Gastroesophageal sphincter (tissue), 4 donors: ENCODE data around the gene PCID2. TPM values are rescaled to one million over a fixed set of nuclear protein-coding genes. Genes with fewer than 3 reads are reported as not detected.

Source experiments
- ATAC-seq: fragments of 150-250 bp; one replicate; pipeline ENCODE4 v1.9.1; 2016; ENCODE audit warnings: mild to moderate bottlenecking, moderate library complexity
- H3K27ac ChIP-seq, 4 donors: fragments of 200-600 bp; sonication (generic) in 3 of 4; 1 replicate in 3 of 4; 2 replicates in 1 of 4; pipeline ENCODE4 v1.5.1; 2016 to 2019
- H3K27me3 ChIP-seq: fragments of 200-600 bp; sonication (generic); one replicate; pipeline ENCODE4 v1.5.1; 2019
- H3K36me3 ChIP-seq, 2 donors: fragments of 200-600 bp; sonication (generic); one replicate each; pipeline ENCODE4 v1.5.1; 2019; ENCODE audit warnings: control low read depth in 1 of 2
- H3K4me1 ChIP-seq, 3 donors: fragments of 200-600 bp; sonication (generic); 1 replicate in 2 of 3; 2 replicates in 1 of 3; pipeline ENCODE4 v1.5.1; 2016 to 2019; ENCODE audit warnings: control low read depth in 2 of 3
- H3K4me3 ChIP-seq, 2 donors: fragments of 200-600 bp; sonication (generic); one replicate each; pipeline ENCODE4 v1.5.1; 2019; ENCODE audit warnings: mild to moderate bottlenecking in 1 of 2, moderate library complexity in 1 of 2
- H3K9me3 ChIP-seq, 3 donors: fragments of 200-600 bp; sonication (generic); one replicate each; pipeline ENCODE4 v1.5.1; 2017 to 2019; ENCODE audit warnings: control low read depth in 2 of 3
- EP300 ChIP-seq: sonication (generic); formaldehyde crosslinking; IDR thresholded peaks from one replicate; pipeline ENCODE4 v1.6.1; 2017; ENCODE audit warnings: antibody characterized with exemption, mild to moderate bottlenecking
- POLR2A ChIP-seq, 2 donors: fragments of 450-650 bp; IDR thresholded peaks; one replicate each; pipeline ENCODE4 v1.6.1; 2017; ENCODE audit warnings: antibody characterized with exemption in 2 of 2, mild to moderate bottlenecking in 2 of 2, moderate library complexity in 1 of 2
- POLR2AphosphoS5 ChIP-seq: sonication (generic); formaldehyde crosslinking; IDR thresholded peaks from one replicate; pipeline ENCODE4 v1.6.1; 2017; ENCODE audit warnings: antibody characterized with exemption
- WGBS, 2 donors: methylation state at CpG; one replicate each; pipeline ENCODE4 v1.1.5; 2018; ENCODE audit warnings: low coverage in 1 of 2; 5-methylcytosine and 5-hydroxymethylcytosine counted together
- total RNA-seq, 4 donors: library from RNA; depleted of rRNA; stranded (reverse); fragments of >200 nt; gene quantifications; one replicate each; pipeline ENCODE4 v1.1.0, GENCODE V29; 2016
- TF ChIP-seq, protein P1 (sequence below), 4 experiments: fragments of 200-600 bp in 2 of 4; fragments of 450-650 bp in 2 of 4; sonication (generic) in 1 of 4; IDR thresholded peaks; one replicate each; pipeline ENCODE4 v1.5.1; 2017 to 2019; ENCODE audit warnings: antibody characterized with exemption in 4 of 4, mild to moderate bottlenecking in 2 of 4, moderate library complexity in 2 of 4

PCID2 gene
- total RNA-seq, 4 donors from 2014 or later = 43.7 to 76.0 (median 48.8) TPM

DNA sequence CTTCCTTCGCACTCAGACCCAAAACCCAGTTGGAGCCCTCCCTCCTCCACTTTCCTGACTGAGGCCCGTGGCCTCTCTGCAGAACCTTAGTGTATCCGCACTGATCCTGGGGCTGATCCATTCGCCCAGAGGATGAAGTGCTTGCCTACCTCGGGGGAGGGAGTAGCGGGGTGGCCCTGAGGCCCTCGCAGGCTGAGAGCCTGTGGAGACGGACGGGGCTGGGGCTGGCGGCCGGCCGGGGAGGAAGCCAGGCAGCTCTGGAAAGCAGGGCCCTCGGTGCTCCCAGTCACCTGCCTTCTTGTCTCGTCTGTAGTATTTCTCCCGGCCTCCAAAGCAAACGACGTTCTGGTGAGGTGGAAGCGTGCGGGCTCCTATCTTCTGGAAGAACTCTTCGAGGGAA, 48.8 kb downstream of the PCID2 start:
- Histone ChIP-seq H3K4me3 (no peak overlapping the region), H3K4me1 (peaks cover 0 to 4% (median 0%) of the 10 kb centered on the region in 3 donors), H3K9me3 (no peaks in the 10 kb centered on the region), H3K36me3 (no peaks in the 10 kb centered on the region), H3K27ac (no peak overlapping the region), H3K27me3 (peaks cover 46% of the 10 kb centered on the region)
- no peak for ATAC-seq
- TF ChIP-seq, protein P1, sequence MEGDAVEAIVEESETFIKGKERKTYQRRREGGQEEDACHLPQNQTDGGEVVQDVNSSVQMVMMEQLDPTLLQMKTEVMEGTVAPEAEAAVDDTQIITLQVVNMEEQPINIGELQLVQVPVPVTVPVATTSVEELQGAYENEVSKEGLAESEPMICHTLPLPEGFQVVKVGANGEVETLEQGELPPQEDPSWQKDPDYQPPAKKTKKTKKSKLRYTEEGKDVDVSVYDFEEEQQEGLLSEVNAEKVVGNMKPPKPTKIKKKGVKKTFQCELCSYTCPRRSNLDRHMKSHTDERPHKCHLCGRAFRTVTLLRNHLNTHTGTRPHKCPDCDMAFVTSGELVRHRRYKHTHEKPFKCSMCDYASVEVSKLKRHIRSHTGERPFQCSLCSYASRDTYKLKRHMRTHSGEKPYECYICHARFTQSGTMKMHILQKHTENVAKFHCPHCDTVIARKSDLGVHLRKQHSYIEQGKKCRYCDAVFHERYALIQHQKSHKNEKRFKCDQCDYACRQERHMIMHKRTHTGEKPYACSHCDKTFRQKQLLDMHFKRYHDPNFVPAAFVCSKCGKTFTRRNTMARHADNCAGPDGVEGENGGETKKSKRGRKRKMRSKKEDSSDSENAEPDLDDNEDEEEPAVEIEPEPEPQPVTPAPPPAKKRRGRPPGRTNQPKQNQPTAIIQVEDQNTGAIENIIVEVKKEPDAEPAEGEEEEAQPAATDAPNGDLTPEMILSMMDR (IDR thresholded peaks at IDR 0.05) = no peak
- TF ChIP-seq POLR2AphosphoS5 (no peak), POLR2A (IDR thresholded peaks at IDR 0.05) (no peak), EP300 (no peak)
- 90% methylated on average over 4 of the region's 20 CpGs; no CpG with 5 or more reads in 1 of the 2 donors for WGBS, 2 donors

DNA sequence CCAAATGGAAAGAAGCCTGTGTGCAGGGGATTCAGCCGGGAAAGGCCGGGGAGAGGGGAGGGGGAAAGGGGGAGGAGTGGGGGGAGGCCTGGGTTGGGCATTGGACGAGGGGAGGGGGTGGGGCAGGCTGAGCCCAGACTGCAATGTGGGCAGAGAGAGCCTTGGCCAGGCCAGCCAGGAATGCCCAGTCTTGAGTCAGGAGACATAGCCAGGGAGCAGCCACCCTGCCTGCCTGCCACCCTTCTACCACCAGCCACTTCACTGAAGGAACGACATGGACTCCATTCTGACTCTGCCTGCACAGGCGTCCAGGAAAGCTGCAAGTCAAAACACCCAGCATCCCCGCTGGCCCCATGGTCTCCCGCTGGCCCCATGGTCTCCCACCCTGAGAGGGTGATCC, 49.5 kb downstream of the PCID2 start:
- ATAC-seq = no peak
- Histone ChIP-seq H3K36me3 (no peaks in the 10 kb centered on the region), H3K27me3 (peaks cover 46% of the 10 kb centered on the region)

DNA sequence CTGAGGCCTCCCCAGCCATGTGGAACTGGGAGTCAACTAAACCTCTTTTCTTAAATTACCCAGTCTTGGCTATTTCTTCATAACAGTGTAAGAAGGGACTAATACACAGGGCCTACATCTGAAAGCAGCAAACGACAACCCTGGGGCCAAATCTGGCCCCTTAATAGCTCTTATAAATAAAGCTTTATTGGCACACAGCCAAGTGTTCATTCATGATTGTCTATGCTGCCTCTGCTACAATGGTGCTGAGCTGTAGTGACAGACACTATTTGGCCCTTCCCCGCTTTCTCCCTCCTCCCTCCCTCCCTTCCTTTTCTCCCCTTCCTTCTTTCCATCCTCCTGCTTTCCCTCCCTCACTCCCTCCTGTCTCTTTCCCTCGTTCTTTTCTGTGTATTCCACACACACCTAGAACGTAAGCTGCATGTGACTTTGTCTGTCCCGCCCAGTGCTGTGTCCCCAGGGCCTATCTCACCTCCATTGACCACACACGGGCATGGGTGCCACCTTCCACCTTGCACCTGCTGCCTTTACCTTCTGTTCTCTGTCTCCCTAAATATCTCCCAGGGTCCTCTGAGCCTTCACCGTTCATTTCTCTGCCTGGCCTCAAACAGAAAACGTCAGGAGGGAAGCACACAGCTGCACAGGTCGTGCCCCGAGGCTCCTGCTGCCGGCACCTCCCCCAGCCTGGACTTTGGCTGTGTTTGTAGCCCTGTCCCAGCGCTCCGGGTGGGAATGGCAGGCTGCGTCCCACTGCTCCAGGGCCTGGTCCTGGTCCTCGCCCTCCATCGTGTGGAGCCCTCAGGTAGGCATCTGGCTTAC, 50.3 kb downstream of the PCID2 start, which contains the start of gene PROZ:
Gene PROZ, plus strand, starts transcription at position 720 of the 819 bp plus-strand sequence. Its CDS starts 13 bp downstream, at position 733.
- Histone ChIP-seq H3K27ac (no peak within 1 kb of the TSS), H3K4me3 (no peak within 1 kb of the TSS), H3K9me3 (no peaks in the 10 kb centered on the region), H3K27me3 (peaks cover 41% of the 10 kb centered on the region), H3K36me3 (no peaks in the 10 kb centered on the region), H3K4me1 (peaks cover 0 to 12% (median 3%) of the 10 kb centered on the region in 3 donors)
- no peak for TF ChIP-seq EP300
- TF ChIP-seq, protein P1 (IDR thresholded peaks at IDR 0.05) = no peak
- TF ChIP-seq POLR2A (IDR thresholded peaks at IDR 0.05) = no peak
- TF ChIP-seq POLR2AphosphoS5 = no peak
- no peak for ATAC-seq
- WGBS, 2 donors = 59 to 67% methylated on average over 2 to 9 of the region's 16 CpGs

More for the DNA sequence above, 49.5 kb downstream of the PCID2 start:
- Histone ChIP-seq H3K9me3 (no peaks in the 10 kb centered on the region), H3K4me3 (no peak overlapping the region), H3K27ac (no peak overlapping the region), H3K4me1 (peaks cover 0 to 8% (median 0%) of the 10 kb centered on the region in 3 donors)
- 50 to 90% methylated on average over 2 of the region's 7 CpGs for WGBS, 2 donors
- TF ChIP-seq, protein P1 (IDR thresholded peaks at IDR 0.05) = no peak
- TF ChIP-seq EP300 = no peak
- no peak for TF ChIP-seq POLR2AphosphoS5
- no peak for TF ChIP-seq POLR2A (IDR thresholded peaks at IDR 0.05)

DNA sequence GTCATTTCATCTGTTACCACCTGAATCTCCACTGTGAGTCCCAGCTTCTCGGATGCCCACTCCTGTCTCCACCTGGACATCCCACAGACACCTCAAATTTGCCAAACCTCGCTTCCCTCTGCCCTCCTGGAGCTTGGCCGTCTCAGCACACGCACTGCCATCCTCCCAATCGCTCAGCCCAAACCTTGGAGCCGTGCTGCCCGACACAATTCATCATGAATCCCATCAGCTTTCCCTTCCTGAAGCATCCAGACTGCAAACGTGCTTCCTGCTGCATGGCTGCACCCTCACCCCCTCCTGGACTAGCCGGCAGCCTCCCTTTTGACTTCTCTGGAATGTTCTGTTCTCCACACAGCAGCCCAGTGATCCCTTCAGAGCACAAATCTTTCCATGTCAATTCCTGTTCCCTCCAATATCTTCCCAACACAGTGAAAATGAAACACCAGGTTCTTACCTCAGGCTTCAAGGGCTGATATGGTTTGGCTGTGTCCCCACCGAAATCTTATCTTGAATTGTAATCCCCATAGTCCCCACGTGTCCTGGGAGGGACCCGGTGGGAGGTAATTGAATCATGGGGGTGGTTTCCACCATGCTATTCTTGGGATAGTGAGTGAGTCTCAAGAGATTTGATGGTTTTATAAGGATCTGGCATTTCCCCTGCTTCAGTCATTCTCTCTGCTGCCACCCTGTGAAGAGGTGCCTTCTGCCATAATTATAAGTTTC, 51.1 kb downstream of the PCID2 start:
- TF ChIP-seq POLR2AphosphoS5 = no peak
- TF ChIP-seq, protein P1 (IDR thresholded peaks at IDR 0.05) = no peak
- no peaks in the 10 kb centered on the region for H3K36me3 ChIP-seq
- peaks cover 0 to 20% (median 7%) of the 10 kb centered on the region in 3 donors for H3K4me1 ChIP-seq
- H3K27me3 ChIP-seq = peaks cover 34% of the 10 kb centered on the region
- H3K27ac ChIP-seq = no peak overlapping the region
- no peak for ATAC-seq
- 56 to 59% methylated on average over 9 to 12 of the region's 12 CpGs for WGBS, 2 donors
- H3K9me3 ChIP-seq = no peaks in the 10 kb centered on the region
- no peak overlapping the region for H3K4me3 ChIP-seq
